ENCODE results near the gene ADRM1.

Gene ADRM1

DNA sequence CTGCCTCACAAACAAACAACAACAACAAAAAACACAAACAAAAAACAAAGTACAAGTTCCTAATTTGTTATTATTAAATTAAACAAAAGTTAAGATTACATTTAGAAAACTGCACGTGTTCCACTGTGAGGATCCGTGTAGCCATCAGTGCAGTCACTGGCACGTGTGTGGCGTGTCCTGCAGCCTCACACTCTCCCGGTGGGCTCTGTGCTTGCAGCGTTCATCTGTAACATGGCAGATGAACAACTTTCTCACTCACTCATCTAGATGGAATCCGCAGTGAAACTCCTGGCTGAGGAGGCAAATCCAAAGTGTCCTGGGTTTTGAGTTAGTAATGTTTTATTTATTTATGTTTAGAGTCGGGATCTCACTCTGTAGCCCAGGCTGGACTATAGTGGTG is 12.9 kb upstream of the ADRM1 start:
- Histone ChIP-seq H3K4me1 (ENCODE audit: insufficient read depth, low read length) (no peaks in the 10 kb centered on the region), H3K4me3 (ENCODE audit: low read depth in 1 of 2, low read length in 2 of 2) (no peak overlapping the region), H3K27me3 (ENCODE audit: control insufficient read depth in 1 of 2, insufficient read depth in 2 of 2, low read length in 2 of 2) (no peaks in the 10 kb centered on the region), H3K9me3 (ENCODE audit: low read length) (no peaks in the 10 kb centered on the region), H3K36me3 (ENCODE audit: insufficient read depth, low read length) (peaks cover 40% of the 10 kb centered on the region), H3K9ac (ENCODE audit: low read length) (no peak overlapping the region), H3K27ac (ENCODE audit: low read depth, low read length) (no peak overlapping the region)

DNA sequence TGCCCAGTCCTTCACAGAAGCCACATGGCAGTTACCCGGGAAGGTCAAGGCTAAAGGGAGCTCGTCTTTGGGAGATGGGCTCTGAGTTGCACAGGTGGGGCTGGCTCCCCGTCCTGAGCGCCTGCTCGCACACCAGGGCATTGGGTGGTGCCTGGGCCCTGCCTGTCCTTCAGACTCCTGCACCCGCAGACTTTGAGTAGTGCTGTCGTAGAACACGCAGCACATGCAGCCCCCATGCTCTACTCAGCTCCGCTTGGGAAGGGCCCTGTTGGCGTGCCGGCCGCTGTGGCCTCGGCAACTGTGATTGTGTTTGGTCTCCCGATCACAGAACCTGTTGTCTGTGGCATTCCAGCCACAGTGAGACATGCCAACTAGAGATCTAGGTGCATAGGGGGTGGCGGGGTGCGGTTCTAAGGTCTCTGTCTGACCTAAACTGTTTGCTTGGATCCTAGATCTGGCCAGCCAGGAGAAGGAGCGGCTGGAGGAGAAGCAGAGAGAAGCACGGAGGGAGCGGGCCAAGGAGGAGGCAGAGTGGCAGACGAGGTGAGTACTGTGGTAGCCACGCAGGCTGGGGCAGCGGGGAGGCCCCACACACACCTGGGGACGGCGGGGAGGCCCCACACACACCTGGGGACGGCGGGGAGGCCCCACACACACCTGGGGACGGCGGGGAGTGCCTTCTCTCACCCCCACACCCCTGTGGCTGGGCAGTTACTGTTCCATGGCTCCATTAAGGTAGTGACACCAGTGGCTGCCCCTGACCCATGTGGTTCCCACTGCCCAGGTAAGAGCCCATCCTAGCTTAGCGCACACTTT is 11.3 kb upstream of the ADRM1 start:
- Histone ChIP-seq H3K27me3 (ENCODE audit: control insufficient read depth in 1 of 2, insufficient read depth in 2 of 2, low read length in 2 of 2) (no peaks in the 10 kb centered on the region), H3K4me1 (ENCODE audit: insufficient read depth, low read length) (no peaks in the 10 kb centered on the region), H3K36me3 (ENCODE audit: insufficient read depth, low read length) (peaks cover 42% of the 10 kb centered on the region), H3K9me3 (ENCODE audit: low read length) (no peaks in the 10 kb centered on the region), H3K9ac (ENCODE audit: low read length) (no peak overlapping the region), H3K27ac (ENCODE audit: low read depth, low read length) (no peak overlapping the region), H3K4me3 (ENCODE audit: low read depth in 1 of 2, low read length in 2 of 2) (no peak overlapping the region)

DNA sequence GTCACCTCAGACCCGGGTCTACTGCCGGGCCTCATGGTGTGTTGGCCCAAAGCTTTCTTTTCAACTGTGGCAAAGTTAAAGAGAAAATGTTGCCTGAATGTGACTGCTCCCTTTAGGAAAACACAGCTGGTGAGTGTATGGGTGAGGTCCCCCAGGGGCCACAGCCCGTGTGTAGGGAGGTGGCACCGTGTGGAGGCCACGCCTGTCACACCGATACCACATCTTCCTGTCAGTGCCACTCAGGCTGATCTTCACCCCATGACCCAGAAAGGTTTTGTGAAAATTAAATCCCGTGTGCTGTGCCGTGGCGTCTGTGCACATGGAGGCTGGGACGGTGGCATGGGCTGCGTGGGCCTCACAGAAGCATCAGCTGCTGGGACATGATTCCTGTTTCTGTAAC is 10.7 kb upstream of the ADRM1 start:
- Histone ChIP-seq H3K27me3 (ENCODE audit: control insufficient read depth in 1 of 2, insufficient read depth in 2 of 2, low read length in 2 of 2) (no peaks in the 10 kb centered on the region), H3K4me1 (ENCODE audit: insufficient read depth, low read length) (no peaks in the 10 kb centered on the region), H3K27ac (ENCODE audit: low read depth, low read length) (no peak overlapping the region), H3K9ac (ENCODE audit: low read length) (no peak overlapping the region), H3K36me3 (ENCODE audit: insufficient read depth, low read length) (peaks cover 42% of the 10 kb centered on the region), H3K9me3 (ENCODE audit: low read length) (no peaks in the 10 kb centered on the region), H3K4me3 (ENCODE audit: low read depth in 1 of 2, low read length in 2 of 2) (no peak overlapping the region)

DNA sequence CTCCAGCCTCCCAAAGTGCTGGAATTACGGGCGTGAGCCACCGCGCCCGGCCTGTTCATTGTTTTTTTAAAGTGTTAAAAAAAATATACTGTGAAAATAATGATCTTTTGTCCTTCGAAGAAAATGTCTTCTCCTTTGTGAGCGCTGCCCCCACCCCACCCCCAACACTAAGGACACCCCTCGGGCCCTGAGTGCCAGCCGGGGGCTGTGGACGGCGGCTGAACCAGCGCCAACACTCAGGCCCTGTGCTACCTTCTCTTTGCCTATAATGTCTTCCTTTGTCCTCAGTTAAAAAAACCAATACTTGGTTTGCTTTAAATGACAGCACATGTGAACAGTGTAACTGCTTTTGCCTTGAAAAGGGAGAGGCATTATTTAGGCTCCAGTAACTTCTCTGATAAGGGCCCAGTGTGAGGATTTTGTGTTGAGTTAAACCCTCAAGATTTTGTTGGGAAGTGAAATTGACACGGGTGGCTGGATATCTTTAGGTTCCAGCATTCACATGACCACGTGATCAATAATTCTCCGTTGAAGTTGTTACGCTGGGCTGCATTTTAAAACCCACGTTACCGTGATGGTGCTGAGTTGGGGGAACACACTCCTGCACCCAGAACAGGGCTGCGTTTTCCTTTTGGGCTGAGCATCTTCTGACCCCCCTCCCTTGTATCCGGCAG is 9.5 kb upstream of the ADRM1 start:
- peaks cover 36% of the 10 kb centered on the region for H3K36me3 ChIP-seq (ENCODE audit: insufficient read depth, low read length)
- no peak overlapping the region for H3K9ac ChIP-seq (ENCODE audit: low read length)
- no peak overlapping the region for H3K27ac ChIP-seq (ENCODE audit: low read depth, low read length)
- H3K4me3 ChIP-seq (ENCODE audit: low read depth in 1 of 2, low read length in 2 of 2) = no peak overlapping the region
- no peaks in the 10 kb centered on the region for H3K27me3 ChIP-seq (ENCODE audit: control insufficient read depth in 1 of 2, insufficient read depth in 2 of 2, low read length in 2 of 2)
- no peaks in the 10 kb centered on the region for H3K9me3 ChIP-seq (ENCODE audit: low read length)
- H3K4me1 ChIP-seq (ENCODE audit: insufficient read depth, low read length) = no peaks in the 10 kb centered on the region

DNA sequence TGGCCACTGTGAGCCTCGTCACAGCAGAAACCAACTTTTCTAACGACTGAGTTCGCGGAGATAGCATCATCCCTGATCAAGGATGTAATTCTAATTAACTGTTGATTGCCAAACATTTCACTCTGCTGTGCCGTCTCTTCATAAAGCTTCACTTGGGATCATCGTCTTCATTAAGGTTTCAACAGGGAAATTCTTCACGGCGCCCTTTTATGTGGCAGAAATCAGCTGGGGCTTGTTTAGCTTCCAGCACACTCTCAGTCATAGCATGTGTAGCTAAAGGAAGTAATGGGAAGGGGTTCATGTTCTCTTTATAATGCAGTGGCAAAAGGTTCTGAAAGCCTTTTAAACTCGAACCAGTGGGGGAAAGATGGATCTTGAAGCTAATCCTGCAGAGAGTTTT is 8.9 kb upstream of the ADRM1 start:
- Histone ChIP-seq H3K4me1 (ENCODE audit: insufficient read depth, low read length) (no peaks in the 10 kb centered on the region), H3K36me3 (ENCODE audit: insufficient read depth, low read length) (peaks cover 36% of the 10 kb centered on the region), H3K4me3 (ENCODE audit: low read depth in 1 of 2, low read length in 2 of 2) (no peak overlapping the region), H3K27me3 (ENCODE audit: control insufficient read depth in 1 of 2, insufficient read depth in 2 of 2, low read length in 2 of 2) (no peaks in the 10 kb centered on the region), H3K9ac (ENCODE audit: low read length) (no peak overlapping the region), H3K9me3 (ENCODE audit: low read length) (no peaks in the 10 kb centered on the region), H3K27ac (ENCODE audit: low read depth, low read length) (no peak overlapping the region)

DNA sequence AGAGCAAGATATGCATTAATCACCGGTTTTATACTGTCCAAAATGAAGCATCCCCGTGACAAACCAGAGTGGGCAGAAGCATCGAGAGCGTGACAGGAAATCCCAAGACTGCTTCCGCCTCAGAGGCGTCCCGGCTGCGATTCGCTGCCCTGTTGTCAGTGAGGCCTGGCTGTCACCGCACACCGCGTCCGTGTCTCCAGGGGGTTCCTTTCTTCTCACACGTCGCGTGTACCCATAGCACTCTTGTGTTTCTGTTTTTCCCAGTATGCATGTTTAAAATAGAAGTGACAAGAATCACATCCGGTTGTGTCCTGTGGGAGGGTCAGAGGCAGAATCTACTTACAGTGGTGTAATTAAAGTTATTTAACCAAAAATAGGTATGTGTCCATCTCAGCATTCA is 8.3 kb upstream of the ADRM1 start:
- Histone ChIP-seq H3K4me1 (ENCODE audit: insufficient read depth, low read length) (no peaks in the 10 kb centered on the region), H3K9me3 (ENCODE audit: low read length) (no peaks in the 10 kb centered on the region), H3K4me3 (ENCODE audit: low read depth in 1 of 2, low read length in 2 of 2) (no peak overlapping the region), H3K9ac (ENCODE audit: low read length) (no peak overlapping the region), H3K27ac (ENCODE audit: low read depth, low read length) (no peak overlapping the region), H3K27me3 (ENCODE audit: control insufficient read depth in 1 of 2, insufficient read depth in 2 of 2, low read length in 2 of 2) (no peaks in the 10 kb centered on the region), H3K36me3 (ENCODE audit: insufficient read depth, low read length) (peaks cover 36% of the 10 kb centered on the region)

DNA sequence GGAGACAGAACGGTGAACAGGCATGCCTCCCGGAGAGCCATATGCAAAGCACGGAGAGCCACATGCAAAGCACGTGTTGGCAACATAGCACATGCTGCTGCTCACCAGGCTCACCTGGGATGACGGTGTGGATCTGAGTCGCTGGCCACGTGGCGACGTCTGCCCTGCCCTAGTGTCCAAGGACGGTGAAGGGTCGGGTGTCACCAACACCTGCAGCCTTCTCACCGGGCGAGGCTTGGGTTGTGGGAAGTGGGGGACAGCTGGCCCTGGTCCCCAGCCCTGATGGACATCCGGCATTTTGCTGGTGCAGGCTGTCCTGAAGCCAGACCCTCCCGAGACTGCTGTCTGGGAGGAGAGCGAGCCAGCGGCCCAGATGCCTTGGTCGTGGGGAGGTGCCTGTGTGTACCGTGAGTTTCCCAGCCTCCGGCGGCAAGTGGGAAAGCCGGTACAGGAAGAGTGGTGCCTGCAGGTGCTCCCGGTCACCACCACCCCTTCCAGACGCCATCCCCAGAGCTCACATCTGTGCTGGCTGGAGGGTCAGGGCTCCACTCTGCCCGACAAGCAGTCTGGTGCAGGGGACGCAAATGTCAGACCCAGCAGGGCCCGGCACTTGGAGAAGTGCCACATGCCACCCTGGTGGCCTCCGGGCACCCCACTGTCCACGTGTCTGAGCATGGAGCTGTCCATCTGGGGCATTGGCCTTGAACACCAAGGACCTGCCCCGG is 5.9 kb upstream of the ADRM1 start:
- no peaks in the 10 kb centered on the region for H3K27me3 ChIP-seq (ENCODE audit: control insufficient read depth in 1 of 2, insufficient read depth in 2 of 2, low read length in 2 of 2)
- no peaks in the 10 kb centered on the region for H3K9me3 ChIP-seq (ENCODE audit: low read length)
- no peaks in the 10 kb centered on the region for H3K4me1 ChIP-seq (ENCODE audit: insufficient read depth, low read length)
- H3K36me3 ChIP-seq (ENCODE audit: insufficient read depth, low read length) = peaks cover 27% of the 10 kb centered on the region
- H3K27ac ChIP-seq (ENCODE audit: low read depth, low read length) = no peak overlapping the region
- H3K4me3 ChIP-seq (ENCODE audit: low read depth in 1 of 2, low read length in 2 of 2) = no peak overlapping the region
- H3K9ac ChIP-seq (ENCODE audit: low read length) = no peak overlapping the region

DNA sequence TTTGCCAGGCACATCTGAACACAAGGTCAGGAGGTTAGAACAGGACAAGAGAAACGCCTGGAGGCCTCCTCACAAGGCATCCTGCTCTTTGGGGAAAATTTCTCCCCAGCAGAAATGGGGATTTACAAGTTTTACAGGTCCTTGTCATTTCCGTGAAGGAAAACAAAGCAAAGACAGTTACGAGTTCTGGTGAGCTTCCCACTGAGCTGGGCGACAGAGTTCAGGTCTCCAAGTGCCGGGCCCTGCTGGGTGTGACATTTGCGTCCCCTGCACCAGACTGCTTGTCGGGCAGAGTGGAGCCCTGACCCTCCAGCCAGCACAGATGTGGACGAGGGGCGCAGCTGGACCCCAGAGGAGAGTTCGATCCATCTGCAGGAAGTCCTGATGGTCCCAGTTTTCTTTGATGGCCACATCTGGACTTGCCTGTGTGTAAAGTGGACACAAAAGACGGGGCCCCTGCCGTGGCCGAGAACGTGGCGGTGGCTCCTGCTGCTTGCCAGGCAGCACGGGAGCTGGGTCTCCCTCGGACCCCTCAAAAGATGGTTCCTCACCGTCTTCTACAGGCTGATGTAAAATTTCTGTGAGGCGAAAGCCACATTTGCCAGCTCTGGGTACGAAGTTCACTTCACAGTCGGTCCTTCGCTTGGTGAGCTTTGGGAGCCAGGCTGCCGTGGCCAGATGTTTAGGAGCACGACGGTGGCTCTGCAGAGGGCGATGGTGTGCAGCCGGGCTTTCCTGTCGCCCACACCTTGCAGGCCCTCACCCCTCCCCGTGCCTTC is 5.2 kb upstream of the ADRM1 start:
- H3K9ac ChIP-seq (ENCODE audit: low read length) = no peak overlapping the region
- peaks cover 22% of the 10 kb centered on the region for H3K36me3 ChIP-seq (ENCODE audit: insufficient read depth, low read length)
- no peaks in the 10 kb centered on the region for H3K4me1 ChIP-seq (ENCODE audit: insufficient read depth, low read length)
- H3K4me3 ChIP-seq (ENCODE audit: low read depth in 1 of 2, low read length in 2 of 2) = no peak overlapping the region
- H3K27me3 ChIP-seq (ENCODE audit: control insufficient read depth in 1 of 2, insufficient read depth in 2 of 2, low read length in 2 of 2) = no peaks in the 10 kb centered on the region
- H3K27ac ChIP-seq (ENCODE audit: low read depth, low read length) = no peak overlapping the region
- H3K9me3 ChIP-seq (ENCODE audit: low read length) = no peaks in the 10 kb centered on the region

DNA sequence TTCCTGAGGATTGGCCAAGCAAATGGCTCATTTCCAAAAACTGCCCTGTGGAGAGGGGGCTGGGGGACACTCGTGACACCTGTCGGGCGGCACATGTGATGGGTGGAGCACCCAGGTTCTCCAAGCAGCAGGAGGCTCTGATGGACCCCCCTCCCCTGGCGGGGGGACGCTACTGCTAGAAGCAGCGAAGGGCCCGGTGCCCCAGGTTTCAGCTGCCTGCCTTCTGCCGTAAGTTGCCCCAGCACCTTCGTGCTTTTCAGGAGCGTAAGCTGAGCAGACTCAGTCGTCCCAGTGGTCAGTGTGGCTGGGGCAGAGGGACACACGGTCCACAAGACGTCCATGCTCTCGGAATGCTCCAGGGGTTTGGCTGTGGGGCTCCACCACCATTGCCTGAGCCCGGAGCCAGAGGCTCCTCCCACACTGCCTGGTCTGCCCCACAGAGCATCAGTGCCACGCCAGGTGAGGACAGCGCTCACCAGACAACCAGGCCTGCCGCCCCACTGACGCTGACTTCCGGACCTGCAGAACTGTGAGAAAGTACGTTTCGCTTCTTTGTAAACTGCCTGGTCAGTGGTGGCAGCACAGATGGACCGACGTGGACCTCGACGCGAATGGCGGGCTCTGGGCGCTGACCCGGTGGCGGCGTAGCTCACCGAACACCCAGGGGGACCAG is 4.1 kb upstream of the ADRM1 start:
- no peaks in the 10 kb centered on the region for H3K9me3 ChIP-seq (ENCODE audit: low read length)
- H3K4me3 ChIP-seq (ENCODE audit: low read depth in 1 of 2, low read length in 2 of 2) = no peak overlapping the region
- H3K9ac ChIP-seq (ENCODE audit: low read length) = no peak overlapping the region
- H3K4me1 ChIP-seq (ENCODE audit: insufficient read depth, low read length) = peaks cover 2% of the 10 kb centered on the region
- H3K27me3 ChIP-seq (ENCODE audit: control insufficient read depth in 1 of 2, insufficient read depth in 2 of 2, low read length in 2 of 2) = no peaks in the 10 kb centered on the region
- H3K36me3 ChIP-seq (ENCODE audit: insufficient read depth, low read length) = peaks cover 16% of the 10 kb centered on the region
- no peak overlapping the region for H3K27ac ChIP-seq (ENCODE audit: low read depth, low read length)

DNA sequence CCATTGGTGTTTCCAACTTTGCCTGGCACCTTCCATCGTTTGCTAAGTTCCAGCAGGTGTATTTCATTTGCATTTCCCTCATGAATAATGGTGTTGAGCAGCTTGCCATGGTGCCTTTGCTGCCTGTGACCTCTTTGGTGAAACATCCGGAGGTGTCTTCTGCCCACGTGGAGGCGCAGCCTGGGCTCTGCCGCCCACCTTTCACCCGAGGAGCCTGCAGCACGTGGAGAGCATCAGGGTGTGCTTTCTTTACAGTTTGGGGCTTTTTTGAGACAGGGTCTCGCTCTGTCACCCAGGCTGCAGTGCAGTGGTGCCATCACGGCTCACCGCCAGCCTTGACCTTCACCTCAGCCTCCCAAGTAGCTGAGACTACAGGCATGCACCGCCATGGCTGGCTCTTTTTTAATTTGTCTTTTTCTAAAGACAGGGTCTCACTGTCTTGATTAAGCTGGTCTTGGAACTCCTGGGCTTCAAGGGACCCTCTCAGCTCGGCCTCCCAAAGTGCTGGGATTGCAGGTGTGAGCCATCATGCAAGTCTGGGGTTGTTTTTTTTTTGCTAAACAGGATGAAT is 3.0 kb upstream of the ADRM1 start:
- H3K9ac ChIP-seq (ENCODE audit: low read length) = no peak overlapping the region
- H3K4me1 ChIP-seq (ENCODE audit: insufficient read depth, low read length) = peaks cover 13% of the 10 kb centered on the region
- H3K27me3 ChIP-seq (ENCODE audit: control insufficient read depth in 1 of 2, insufficient read depth in 2 of 2, low read length in 2 of 2) = no peaks in the 10 kb centered on the region
- H3K9me3 ChIP-seq (ENCODE audit: low read length) = no peaks in the 10 kb centered on the region
- H3K4me3 ChIP-seq (ENCODE audit: low read depth in 1 of 2, low read length in 2 of 2) = no peak overlapping the region
- no peak overlapping the region for H3K27ac ChIP-seq (ENCODE audit: low read depth, low read length)
- peaks cover 20% of the 10 kb centered on the region for H3K36me3 ChIP-seq (ENCODE audit: insufficient read depth, low read length)

All from muscle layer of colon (tissue), 2 donors.